GM12892 (cell line): ENCODE measurements around the gene FAM210A.

Experiments
- POLR2A ChIP-seq: IDR thresholded peaks from 2 replicates; pipeline ENCODE4 v1.6.1; 2011; ENCODE audit warnings: low read depth, low read length, control low read depth
- POLR2AphosphoS5 ChIP-seq: IDR thresholded peaks from 2 replicates; pipeline ENCODE4 v1.6.1; 2011; ENCODE audit warnings: low read depth, low read length, control low read depth
- TAF1 ChIP-seq: IDR thresholded peaks from 2 replicates; pipeline ENCODE4 v1.6.1; 2011; ENCODE audit warnings: low read depth, mild to moderate bottlenecking, control low read depth, low read length, borderline replicate concordance

DNA sequence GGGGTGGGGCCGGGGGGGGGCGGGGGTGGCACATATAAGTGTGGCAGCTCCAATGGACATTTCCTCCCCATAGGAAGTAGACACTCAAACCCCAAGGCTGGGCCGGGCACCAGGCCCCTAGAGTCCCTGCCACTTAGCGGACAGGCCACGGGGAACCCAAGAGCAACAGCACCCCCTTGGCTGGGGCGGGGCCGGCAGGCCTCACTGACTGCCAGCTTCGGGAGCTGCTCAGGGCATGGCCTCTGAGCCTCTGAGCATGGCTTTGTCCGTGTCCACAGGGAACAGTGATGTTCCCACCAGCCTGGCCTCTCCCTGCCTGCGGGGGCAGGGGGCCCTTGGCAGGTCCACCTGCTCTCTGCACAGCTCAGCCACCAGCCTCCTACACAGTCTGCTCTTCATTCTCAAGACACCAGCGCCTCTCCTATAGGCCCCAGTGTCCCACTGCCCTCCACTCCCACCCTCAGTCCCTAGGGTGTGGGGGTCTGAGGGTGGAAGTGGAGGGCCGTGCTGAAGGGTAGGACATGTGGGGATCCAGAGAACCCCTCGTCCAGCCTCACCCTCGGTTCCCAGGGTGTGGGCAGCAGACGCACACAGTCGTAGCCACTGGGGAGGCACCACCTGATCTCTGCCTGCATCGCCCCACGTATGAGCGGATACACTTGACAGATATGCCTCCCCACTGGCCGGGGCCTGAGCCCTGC is 106.7 kb downstream of the FAM210A start:
- no peak for TF ChIP-seq POLR2AphosphoS5
- TF ChIP-seq TAF1 = no peak
- TF ChIP-seq POLR2A = no peak
